ENCODE data around the gene AKAP13. TPM values are rescaled to one million over a fixed set of nuclear protein-coding genes. Genes with fewer than 3 reads are reported as not detected.

Gene AKAP13
- total RNA-seq, 1 experiment from 2014 or later: 47.3 TPM

DNA sequence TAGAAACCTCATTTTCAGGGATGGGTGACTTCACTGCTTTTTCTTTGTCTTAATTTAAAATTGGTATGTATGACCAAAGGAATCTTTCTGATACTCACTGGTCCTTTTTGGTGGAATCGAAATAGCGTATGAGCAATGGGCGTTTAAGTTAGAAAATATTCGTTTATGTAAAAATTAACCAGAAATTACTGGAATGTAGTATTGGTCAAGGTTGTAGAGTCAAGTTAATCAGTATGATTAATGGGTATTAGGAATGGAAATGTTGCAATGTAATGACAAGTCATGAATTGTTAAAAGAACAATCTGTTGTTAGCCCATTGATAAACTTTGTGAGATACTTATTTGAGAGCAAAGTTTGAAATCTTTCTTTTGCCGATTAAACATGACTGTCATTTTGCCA lies 36.9 kb downstream of the AKAP13 start:
- Histone ChIP-seq H4K91ac (ENCODE audit: insufficient read length, low read depth, low read length) (no peak overlapping the region), H2BK5ac (ENCODE audit: insufficient read length, low read length) (no peak overlapping the region), H3K4ac (ENCODE audit: low read depth, low read length) (no peak overlapping the region), H2BK15ac (ENCODE audit: low read depth, low read length) (no peak overlapping the region), H3K56ac (ENCODE audit: insufficient read length, low read depth, low read length) (no peak overlapping the region), H3K4me2 (ENCODE audit: insufficient read depth, insufficient read length, low read length) (no peak overlapping the region), H3K9ac (ENCODE audit: extremely low read depth, insufficient read length, low read length) (no peak overlapping the region), H4K8ac (replicated peaks; ENCODE audit: insufficient read length, low read depth, low read length) (no peak overlapping the region), H3K27ac (ENCODE audit: insufficient read length, low read depth, low read length) (no peak overlapping the region), H3K27me3 (ENCODE audit: insufficient read depth, low read length) (no peaks in the 10 kb centered on the region), H3K9me3 (ENCODE audit: control insufficient read depth, low read depth, low read length) (no peaks in the 10 kb centered on the region), H2AFZ (ENCODE audit: low read length) (no peak overlapping the region), H2BK20ac (ENCODE audit: low read depth, low read length, poor library complexity, severe bottlenecking) (no peak overlapping the region), H4K5ac (ENCODE audit: insufficient read length, low read depth, low read length) (no peak overlapping the region), H3K18ac (ENCODE audit: insufficient read length, low read depth, low read length) (no peak overlapping the region), H2BK120ac (ENCODE audit: low read depth, low read length, poor library complexity, severe bottlenecking) (no peak overlapping the region), H3K4me1 (ENCODE audit: insufficient read depth, low read length) (peaks cover 7% of the 10 kb centered on the region; the same call in 1 of the 2 replicates), H3K23me2 (ENCODE audit: insufficient read length, low read depth, low read length, poor library complexity, severe bottlenecking) (no peaks in the 10 kb centered on the region), H3K23ac (ENCODE audit: insufficient read length, low read depth, low read length) (no peak overlapping the region), H3K79me1 (ENCODE audit: insufficient read depth, low read depth, low read length, poor library complexity, severe bottlenecking) (peaks cover 7% of the 10 kb centered on the region), H3K14ac (ENCODE audit: insufficient read depth, low read length) (no peak overlapping the region), H4K20me1 (ENCODE audit: control insufficient read depth, insufficient read depth, insufficient read length) (no peaks in the 10 kb centered on the region), H3T11ph (ENCODE audit: low read length) (no peak overlapping the region), H3K79me2 (ENCODE audit: insufficient read depth, low read length) (peaks cover 5% of the 10 kb centered on the region; the same call in 1 of the 2 replicates), H2BK12ac (ENCODE audit: insufficient read length, low read depth, low read length) (no peak overlapping the region), H2AK5ac (ENCODE audit: insufficient read length, low read length) (no peak overlapping the region)
- Mint-ChIP-seq H3K9me3 (no peaks in the 10 kb centered on the region), H3K4me1 (peaks cover 23 to 29% of the 10 kb centered on the region in 2 experiments), H3K27me3 (ENCODE audit: low read depth) (no peaks in the 10 kb centered on the region), H3K27ac (no peak overlapping the region), H3K36me3 (ENCODE audit: insufficient read depth in 1 of 3, low read depth in 3 of 3) (no peaks in the 10 kb centered on the region), H3K4me3 (no peak overlapping the region)
- DNase-seq: no peak
- WGBS (ENCODE audit: extremely low coverage, insufficient read length, low lambda C conversion rate): 100% methylated on average over 2 of the region's 5 CpGs
- TF ChIP-seq, protein P1, sequence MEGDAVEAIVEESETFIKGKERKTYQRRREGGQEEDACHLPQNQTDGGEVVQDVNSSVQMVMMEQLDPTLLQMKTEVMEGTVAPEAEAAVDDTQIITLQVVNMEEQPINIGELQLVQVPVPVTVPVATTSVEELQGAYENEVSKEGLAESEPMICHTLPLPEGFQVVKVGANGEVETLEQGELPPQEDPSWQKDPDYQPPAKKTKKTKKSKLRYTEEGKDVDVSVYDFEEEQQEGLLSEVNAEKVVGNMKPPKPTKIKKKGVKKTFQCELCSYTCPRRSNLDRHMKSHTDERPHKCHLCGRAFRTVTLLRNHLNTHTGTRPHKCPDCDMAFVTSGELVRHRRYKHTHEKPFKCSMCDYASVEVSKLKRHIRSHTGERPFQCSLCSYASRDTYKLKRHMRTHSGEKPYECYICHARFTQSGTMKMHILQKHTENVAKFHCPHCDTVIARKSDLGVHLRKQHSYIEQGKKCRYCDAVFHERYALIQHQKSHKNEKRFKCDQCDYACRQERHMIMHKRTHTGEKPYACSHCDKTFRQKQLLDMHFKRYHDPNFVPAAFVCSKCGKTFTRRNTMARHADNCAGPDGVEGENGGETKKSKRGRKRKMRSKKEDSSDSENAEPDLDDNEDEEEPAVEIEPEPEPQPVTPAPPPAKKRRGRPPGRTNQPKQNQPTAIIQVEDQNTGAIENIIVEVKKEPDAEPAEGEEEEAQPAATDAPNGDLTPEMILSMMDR (conservative IDR thresholded peaks at IDR 0.05): no peak
